Measurements from ENCODE around the gene CCDC8. TPM values are rescaled to one million over a fixed set of nuclear protein-coding genes. Genes with fewer than 3 reads are reported as not detected.

Gene CCDC8
- total and polyA plus RNA-seq, 2 experiments from 2014 or later = 5.6 to 16.5 TPM

DNA sequence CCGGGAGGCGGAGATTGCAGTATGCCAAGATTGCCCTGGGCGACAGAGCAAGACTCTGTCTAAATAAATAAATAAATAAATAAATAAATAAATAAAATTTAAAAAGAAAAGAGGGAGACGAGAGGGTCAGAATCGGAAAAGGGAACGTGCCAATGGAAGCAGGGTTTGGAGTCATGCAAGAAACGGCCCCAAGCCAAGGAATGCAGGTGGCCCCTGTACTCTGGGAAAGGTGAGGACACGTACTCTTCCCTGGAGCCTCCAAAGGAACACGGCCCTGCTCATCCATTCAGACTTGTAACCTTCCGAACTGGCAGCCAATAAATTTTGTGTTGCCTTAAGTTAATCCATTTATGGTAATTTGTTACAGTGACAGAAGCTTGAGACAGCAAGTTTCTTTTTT is 35.2 kb upstream of the CCDC8 start (continued):
- TF ChIP-seq, protein P1, sequence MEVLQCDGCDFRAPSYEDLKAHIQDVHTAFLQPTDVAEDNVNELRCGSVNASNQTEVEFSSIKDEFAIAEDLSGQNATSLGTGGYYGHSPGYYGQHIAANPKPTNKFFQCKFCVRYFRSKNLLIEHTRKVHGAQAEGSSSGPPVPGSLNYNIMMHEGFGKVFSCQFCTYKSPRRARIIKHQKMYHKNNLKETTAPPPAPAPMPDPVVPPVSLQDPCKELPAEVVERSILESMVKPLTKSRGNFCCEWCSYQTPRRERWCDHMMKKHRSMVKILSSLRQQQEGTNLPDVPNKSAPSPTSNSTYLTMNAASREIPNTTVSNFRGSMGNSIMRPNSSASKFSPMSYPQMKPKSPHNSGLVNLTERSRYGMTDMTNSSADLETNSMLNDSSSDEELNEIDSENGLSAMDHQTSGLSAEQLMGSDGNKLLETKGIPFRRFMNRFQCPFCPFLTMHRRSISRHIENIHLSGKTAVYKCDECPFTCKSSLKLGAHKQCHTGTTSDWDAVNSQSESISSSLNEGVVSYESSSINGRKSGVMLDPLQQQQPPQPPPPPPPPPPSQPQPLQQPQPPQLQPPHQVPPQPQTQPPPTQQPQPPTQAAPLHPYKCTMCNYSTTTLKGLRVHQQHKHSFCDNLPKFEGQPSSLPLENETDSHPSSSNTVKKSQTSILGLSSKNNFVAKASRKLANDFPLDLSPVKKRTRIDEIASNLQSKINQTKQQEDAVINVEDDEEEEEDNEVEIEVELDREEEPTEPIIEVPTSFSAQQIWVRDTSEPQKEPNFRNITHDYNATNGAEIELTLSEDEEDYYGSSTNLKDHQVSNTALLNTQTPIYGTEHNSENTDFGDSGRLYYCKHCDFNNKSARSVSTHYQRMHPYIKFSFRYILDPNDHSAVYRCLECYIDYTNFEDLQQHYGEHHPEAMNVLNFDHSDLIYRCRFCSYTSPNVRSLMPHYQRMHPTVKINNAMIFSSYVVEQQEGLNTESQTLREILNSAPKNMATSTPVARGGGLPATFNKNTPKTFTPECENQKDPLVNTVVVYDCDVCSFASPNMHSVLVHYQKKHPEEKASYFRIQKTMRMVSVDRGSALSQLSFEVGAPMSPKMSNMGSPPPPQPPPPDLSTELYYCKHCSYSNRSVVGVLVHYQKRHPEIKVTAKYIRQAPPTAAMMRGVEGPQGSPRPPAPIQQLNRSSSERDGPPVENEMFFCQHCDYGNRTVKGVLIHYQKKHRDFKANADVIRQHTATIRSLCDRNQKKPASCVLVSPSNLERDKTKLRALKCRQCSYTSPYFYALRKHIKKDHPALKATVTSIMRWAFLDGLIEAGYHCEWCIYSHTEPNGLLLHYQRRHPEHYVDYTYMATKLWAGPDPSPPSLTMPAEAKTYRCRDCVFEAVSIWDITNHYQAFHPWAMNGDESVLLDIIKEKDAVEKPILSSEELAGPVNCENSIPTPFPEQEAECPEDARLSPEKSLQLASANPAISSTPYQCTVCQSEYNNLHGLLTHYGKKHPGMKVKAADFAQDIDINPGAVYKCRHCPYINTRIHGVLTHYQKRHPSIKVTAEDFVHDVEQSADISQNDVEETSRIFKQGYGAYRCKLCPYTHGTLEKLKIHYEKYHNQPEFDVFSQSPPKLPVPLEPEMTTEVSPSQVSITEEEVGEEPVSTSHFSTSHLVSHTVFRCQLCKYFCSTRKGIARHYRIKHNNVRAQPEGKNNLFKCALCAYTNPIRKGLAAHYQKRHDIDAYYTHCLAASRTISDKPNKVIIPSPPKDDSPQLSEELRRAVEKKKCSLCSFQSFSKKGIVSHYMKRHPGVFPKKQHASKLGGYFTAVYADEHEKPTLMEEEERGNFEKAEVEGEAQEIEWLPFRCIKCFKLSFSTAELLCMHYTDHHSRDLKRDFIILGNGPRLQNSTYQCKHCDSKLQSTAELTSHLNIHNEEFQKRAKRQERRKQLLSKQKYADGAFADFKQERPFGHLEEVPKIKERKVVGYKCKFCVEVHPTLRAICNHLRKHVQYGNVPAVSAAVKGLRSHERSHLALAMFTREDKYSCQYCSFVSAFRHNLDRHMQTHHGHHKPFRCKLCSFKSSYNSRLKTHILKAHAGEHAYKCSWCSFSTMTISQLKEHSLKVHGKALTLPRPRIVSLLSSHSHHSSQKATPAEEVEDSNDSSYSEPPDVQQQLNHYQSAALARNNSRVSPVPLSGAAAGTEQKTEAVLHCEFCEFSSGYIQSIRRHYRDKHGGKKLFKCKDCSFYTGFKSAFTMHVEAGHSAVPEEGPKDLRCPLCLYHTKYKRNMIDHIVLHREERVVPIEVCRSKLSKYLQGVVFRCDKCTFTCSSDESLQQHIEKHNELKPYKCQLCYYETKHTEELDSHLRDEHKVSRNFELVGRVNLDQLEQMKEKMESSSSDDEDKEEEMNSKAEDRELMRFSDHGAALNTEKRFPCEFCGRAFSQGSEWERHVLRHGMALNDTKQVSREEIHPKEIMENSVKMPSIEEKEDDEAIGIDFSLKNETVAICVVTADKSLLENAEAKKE (CRISPR knock-in tag; IDR thresholded peaks at IDR 0.05) = no peak

DNA sequence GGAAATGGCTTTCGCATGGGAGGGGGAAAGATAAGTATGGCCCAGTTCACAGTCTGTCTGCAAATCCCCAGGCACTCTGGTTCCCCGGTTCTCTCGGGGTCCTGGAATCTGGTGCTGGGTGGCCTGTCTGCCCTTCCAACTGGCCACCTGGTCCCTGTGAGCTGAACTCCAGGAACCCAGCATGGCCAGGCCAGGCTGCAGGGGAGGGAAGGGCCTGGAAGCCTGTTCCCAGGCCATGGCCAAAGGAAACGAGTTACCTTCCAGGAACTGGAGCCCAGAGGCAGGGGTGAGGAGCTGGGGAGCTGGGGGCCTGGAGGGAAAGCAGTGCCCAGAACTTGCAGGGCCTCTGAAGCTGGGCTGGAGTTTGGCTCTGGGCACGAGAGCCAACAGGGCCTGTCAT is 34.5 kb upstream of the CCDC8 start:
- H4K20me1 ChIP-seq (replicated peaks; ENCODE audit: insufficient read depth) = no peaks in the 10 kb centered on the region; the same call in 1 of the 2 replicates
- Mint-ChIP-seq H3K27ac (no peak overlapping the region), H3K4me3 (no peak overlapping the region), H3K36me3 (ENCODE audit: low read depth) (no peaks in the 10 kb centered on the region), H3K27me3 (ENCODE audit: insufficient read depth, low read depth, poor library complexity) (no peaks in the 10 kb centered on the region), H3K9me3 (peaks cover 7% of the 10 kb centered on the region; the same call in 2 of the 3 replicates), H3K4me1 (no peaks in the 10 kb centered on the region)
- no peaks in the 10 kb centered on the region for H3K9me2 ChIP-seq (ENCODE audit: insufficient read depth)
- H3K27ac ChIP-seq (ENCODE audit: low read depth) = no peak overlapping the region
- no peak overlapping the region for H3K4me3 ChIP-seq
- no peak overlapping the region for H3K4me2 ChIP-seq
- ATAC-seq = no peak
- H3K79me2 ChIP-seq (replicated peaks; ENCODE audit: insufficient read depth) = no peaks in the 10 kb centered on the region
- DNase-seq (ENCODE audit: low spot score) = no peak
- no peaks in the 10 kb centered on the region for H3K27me3 ChIP-seq (ENCODE audit: insufficient read depth)
- no peaks in the 10 kb centered on the region for H3K36me3 ChIP-seq (ENCODE audit: insufficient read depth)
- no peaks in the 10 kb centered on the region for H3F3A ChIP-seq (replicated peaks; ENCODE audit: low read depth)
- no peaks in the 10 kb centered on the region for H3K4me1 ChIP-seq (ENCODE audit: insufficient read depth)
- H2AFZ ChIP-seq = no peak overlapping the region
- TF ChIP-seq, protein P2, sequence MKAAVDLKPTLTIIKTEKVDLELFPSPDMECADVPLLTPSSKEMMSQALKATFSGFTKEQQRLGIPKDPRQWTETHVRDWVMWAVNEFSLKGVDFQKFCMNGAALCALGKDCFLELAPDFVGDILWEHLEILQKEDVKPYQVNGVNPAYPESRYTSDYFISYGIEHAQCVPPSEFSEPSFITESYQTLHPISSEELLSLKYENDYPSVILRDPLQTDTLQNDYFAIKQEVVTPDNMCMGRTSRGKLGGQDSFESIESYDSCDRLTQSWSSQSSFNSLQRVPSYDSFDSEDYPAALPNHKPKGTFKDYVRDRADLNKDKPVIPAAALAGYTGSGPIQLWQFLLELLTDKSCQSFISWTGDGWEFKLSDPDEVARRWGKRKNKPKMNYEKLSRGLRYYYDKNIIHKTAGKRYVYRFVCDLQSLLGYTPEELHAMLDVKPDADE (IDR thresholded peaks at IDR 0.05) = no peak
- TF ChIP-seq ZNF331 (CRISPR knock-in tag; IDR thresholded peaks at IDR 0.05; ENCODE audit: low read depth) = no peak
- no peak for TF ChIP-seq CREB1 (CRISPR knock-in tag; IDR thresholded peaks at IDR 0.05; ENCODE audit: low read depth)
- TF ChIP-seq JUNB (IDR thresholded peaks at IDR 0.05; ENCODE audit: unreplicated experiment) = no peak
- no peak for TF ChIP-seq EZH2 (IDR thresholded peaks at IDR 0.05; ENCODE audit: low read depth, unreplicated experiment)
- TF ChIP-seq, protein P3, sequence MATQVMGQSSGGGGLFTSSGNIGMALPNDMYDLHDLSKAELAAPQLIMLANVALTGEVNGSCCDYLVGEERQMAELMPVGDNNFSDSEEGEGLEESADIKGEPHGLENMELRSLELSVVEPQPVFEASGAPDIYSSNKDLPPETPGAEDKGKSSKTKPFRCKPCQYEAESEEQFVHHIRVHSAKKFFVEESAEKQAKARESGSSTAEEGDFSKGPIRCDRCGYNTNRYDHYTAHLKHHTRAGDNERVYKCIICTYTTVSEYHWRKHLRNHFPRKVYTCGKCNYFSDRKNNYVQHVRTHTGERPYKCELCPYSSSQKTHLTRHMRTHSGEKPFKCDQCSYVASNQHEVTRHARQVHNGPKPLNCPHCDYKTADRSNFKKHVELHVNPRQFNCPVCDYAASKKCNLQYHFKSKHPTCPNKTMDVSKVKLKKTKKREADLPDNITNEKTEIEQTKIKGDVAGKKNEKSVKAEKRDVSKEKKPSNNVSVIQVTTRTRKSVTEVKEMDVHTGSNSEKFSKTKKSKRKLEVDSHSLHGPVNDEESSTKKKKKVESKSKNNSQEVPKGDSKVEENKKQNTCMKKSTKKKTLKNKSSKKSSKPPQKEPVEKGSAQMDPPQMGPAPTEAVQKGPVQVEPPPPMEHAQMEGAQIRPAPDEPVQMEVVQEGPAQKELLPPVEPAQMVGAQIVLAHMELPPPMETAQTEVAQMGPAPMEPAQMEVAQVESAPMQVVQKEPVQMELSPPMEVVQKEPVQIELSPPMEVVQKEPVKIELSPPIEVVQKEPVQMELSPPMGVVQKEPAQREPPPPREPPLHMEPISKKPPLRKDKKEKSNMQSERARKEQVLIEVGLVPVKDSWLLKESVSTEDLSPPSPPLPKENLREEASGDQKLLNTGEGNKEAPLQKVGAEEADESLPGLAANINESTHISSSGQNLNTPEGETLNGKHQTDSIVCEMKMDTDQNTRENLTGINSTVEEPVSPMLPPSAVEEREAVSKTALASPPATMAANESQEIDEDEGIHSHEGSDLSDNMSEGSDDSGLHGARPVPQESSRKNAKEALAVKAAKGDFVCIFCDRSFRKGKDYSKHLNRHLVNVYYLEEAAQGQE (IDR thresholded peaks at IDR 0.05; ENCODE audit: unreplicated experiment) = no peak
- TF ChIP-seq NANOG (IDR thresholded peaks at IDR 0.05; ENCODE audit: borderline replicate concordance) = no peak
- TF ChIP-seq, protein P4, sequence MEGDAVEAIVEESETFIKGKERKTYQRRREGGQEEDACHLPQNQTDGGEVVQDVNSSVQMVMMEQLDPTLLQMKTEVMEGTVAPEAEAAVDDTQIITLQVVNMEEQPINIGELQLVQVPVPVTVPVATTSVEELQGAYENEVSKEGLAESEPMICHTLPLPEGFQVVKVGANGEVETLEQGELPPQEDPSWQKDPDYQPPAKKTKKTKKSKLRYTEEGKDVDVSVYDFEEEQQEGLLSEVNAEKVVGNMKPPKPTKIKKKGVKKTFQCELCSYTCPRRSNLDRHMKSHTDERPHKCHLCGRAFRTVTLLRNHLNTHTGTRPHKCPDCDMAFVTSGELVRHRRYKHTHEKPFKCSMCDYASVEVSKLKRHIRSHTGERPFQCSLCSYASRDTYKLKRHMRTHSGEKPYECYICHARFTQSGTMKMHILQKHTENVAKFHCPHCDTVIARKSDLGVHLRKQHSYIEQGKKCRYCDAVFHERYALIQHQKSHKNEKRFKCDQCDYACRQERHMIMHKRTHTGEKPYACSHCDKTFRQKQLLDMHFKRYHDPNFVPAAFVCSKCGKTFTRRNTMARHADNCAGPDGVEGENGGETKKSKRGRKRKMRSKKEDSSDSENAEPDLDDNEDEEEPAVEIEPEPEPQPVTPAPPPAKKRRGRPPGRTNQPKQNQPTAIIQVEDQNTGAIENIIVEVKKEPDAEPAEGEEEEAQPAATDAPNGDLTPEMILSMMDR (conservative IDR thresholded peaks at IDR 0.05; ENCODE audit: low read depth in 2 of 2) = no peak
- TF ChIP-seq ZNF114 (CRISPR knock-in tag; IDR thresholded peaks at IDR 0.05) = no peak
